GM21360 (cell line): ENCODE results near the gene FMR1NB.

ENCODE experiments used
- ATAC-seq: cut with Tn5 transposase; IDR thresholded peaks from one replicate; pipeline ENCODE4 v1.9.1; 2021; ENCODE audit warnings: mild to moderate bottlenecking, moderate library complexity; ENCODE audit not compliant: unreplicated experiment

FMR1NB gene

GRCh38 chrX:148069759-148070503 is 88.8 kb downstream of the FMR1NB start:
- peak; percentile 99 for ATAC-seq

- no peak for ATAC-seq
Observed at GRCh38 chrX:148070504-148070877, 89.4 kb downstream of the FMR1NB start.
